ENCODE measurements around the gene SLC40A1. TPM values are rescaled to one million over a fixed set of nuclear protein-coding genes. Genes with fewer than 3 reads are reported as not detected.

Gene SLC40A1
- total RNA-seq, 2 donors from 2014 or later: 86.7 to 169 TPM

DNA sequence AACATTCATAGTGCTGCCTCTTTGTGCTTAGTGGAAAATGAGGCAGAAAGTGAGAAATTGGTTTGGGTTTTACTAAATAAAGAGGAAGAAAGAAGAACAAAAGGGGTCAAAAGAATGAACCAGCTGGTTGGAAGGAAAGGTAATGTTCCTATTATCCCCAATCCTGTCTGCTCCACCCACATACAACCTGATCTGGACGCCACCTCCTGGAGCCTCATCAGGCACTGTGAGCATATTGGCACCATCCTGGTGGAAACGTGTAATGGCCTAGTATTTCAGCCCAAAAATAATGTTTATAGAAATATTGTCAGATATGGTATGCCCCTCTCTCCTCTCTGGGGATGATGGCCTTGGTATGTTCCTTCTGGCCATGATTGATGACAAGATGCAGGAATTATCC lies 45.0 kb upstream of the SLC40A1 start:
- WGBS: 90% methylated on average over 2 of the region's 2 CpGs
- Histone ChIP-seq H3K27ac (no peak overlapping the region), H3K36me3 (no peaks in the 10 kb centered on the region), H3K9me3 (no peaks in the 10 kb centered on the region), H3K4me3 (no peak overlapping the region), H3K27me3 (replicated peaks; ENCODE audit: insufficient read depth) (no peaks in the 10 kb centered on the region), H3K4me1 (replicated peaks) (no peaks in the 10 kb centered on the region)
- intact Hi-C loops (cut with DNase I): no loop called here
- no peak for DNase-seq (ENCODE audit: low spot score)
- TF ChIP-seq POLR2AphosphoS5 (IDR thresholded peaks at IDR 0.05): no peak
- TF ChIP-seq POLR2A (IDR thresholded peaks at IDR 0.05): no peak
- TF ChIP-seq, protein P1, sequence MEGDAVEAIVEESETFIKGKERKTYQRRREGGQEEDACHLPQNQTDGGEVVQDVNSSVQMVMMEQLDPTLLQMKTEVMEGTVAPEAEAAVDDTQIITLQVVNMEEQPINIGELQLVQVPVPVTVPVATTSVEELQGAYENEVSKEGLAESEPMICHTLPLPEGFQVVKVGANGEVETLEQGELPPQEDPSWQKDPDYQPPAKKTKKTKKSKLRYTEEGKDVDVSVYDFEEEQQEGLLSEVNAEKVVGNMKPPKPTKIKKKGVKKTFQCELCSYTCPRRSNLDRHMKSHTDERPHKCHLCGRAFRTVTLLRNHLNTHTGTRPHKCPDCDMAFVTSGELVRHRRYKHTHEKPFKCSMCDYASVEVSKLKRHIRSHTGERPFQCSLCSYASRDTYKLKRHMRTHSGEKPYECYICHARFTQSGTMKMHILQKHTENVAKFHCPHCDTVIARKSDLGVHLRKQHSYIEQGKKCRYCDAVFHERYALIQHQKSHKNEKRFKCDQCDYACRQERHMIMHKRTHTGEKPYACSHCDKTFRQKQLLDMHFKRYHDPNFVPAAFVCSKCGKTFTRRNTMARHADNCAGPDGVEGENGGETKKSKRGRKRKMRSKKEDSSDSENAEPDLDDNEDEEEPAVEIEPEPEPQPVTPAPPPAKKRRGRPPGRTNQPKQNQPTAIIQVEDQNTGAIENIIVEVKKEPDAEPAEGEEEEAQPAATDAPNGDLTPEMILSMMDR (IDR thresholded peaks at IDR 0.05): no peak

DNA sequence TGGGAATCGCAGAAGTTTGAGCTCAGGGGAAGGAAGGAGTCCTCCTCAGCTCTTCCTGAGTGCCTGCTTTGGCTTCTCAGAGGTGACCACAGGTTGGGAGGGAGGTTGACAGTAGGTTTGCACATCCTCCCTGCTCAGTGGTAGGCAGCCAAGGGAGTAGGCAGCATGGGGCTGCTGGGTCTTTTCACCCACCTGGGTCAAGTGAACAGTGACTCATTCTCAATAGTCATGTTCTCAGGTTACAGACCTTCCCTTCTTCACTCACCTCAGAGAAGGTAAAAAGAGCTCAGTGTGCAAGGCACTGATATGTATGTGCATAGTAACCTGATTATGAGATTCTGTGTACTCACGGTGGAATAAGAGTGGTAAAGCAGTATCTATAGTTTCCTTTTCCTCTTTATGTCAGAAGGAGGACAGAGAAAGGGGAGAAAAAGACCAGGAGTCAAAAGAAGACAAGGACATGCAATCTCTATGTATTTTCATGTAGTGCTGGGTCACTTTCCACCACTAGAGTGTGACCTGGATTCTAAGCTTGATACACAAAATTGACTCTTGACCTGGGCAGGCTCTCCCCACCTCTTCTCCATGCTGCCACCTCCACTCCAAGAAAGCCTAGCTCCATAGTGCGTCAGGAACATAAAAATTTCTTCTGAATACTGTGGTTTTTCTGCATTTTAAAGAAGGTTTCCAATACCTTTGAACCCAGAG lies 44.2 kb upstream of the SLC40A1 start:
- Histone ChIP-seq H3K27ac (no peak overlapping the region), H3K4me1 (replicated peaks) (no peaks in the 10 kb centered on the region), H3K36me3 (no peaks in the 10 kb centered on the region), H3K4me3 (no peak overlapping the region), H3K9me3 (no peaks in the 10 kb centered on the region), H3K27me3 (replicated peaks; ENCODE audit: insufficient read depth) (no peaks in the 10 kb centered on the region)
- 73% methylated on average over 3 of the region's 3 CpGs for WGBS
- DNase-seq (ENCODE audit: low spot score): no peak
- intact Hi-C loops (cut with DNase I): no loop called here
- TF ChIP-seq POLR2A (IDR thresholded peaks at IDR 0.05) (no peak), POLR2AphosphoS5 (IDR thresholded peaks at IDR 0.05) (no peak)
- TF ChIP-seq, protein P1 (IDR thresholded peaks at IDR 0.05): no peak

DNA sequence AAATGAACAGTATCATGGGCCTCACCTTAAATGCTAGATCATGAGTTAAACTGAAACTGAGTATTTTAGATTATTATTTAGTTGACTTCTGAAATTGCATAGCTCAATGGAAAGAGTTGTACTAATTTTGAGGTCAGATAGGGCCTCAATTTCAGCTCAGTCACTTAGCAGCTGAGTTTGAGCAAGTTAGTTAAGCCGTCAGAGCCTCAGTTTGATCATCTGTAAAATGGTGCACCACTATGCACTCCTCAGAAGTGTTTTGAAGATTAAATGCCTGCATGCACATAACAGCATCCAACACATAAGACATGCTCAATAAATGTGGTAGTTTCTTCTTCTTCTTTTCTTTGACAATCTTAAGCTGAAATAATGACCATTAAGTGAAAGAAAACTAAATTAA lies 42.5 kb upstream of the SLC40A1 start:
- Histone ChIP-seq H3K4me1 (replicated peaks) (no peaks in the 10 kb centered on the region), H3K27ac (no peak overlapping the region), H3K36me3 (no peaks in the 10 kb centered on the region), H3K4me3 (no peak overlapping the region), H3K27me3 (replicated peaks; ENCODE audit: insufficient read depth) (no peaks in the 10 kb centered on the region), H3K9me3 (no peaks in the 10 kb centered on the region)
- DNase-seq (ENCODE audit: low spot score): no peak
- intact Hi-C loops (cut with DNase I): no loop called here
- TF ChIP-seq POLR2A (IDR thresholded peaks at IDR 0.05) (no peak), POLR2AphosphoS5 (IDR thresholded peaks at IDR 0.05) (no peak)
- TF ChIP-seq, protein P1 (IDR thresholded peaks at IDR 0.05): no peak
- WGBS: 97% methylated on average over 1 of the region's 1 CpG

DNA sequence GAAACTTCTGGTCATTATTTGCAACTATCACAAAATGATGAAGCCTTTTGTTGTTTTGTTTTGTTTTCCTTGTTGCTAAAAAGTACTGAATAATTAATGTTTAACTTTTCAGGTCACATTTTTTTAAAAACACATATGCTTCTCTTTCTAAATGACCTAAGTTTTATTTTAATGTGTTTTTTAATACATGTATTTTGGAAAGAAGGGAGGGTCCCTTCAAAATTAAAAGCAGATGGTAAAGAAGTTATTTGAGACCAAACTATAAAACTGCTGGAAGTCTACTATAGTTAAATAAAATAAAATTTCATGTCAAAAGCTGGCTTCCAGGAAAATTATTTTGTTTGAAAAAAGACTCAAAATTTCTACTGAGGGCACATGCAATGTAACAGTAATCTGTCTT lies 41.2 kb upstream of the SLC40A1 start:
- no peaks in the 10 kb centered on the region for H3K27me3 ChIP-seq (replicated peaks; ENCODE audit: insufficient read depth)
- H3K9me3 ChIP-seq: no peaks in the 10 kb centered on the region
- TF ChIP-seq POLR2AphosphoS5 (IDR thresholded peaks at IDR 0.05): no peak
- TF ChIP-seq, protein P1 (IDR thresholded peaks at IDR 0.05): no peak
- no peak for DNase-seq (ENCODE audit: low spot score)
- intact Hi-C loops (cut with DNase I): no loop called here
- H3K36me3 ChIP-seq: no peaks in the 10 kb centered on the region
- no peak overlapping the region for H3K27ac ChIP-seq
- no peaks in the 10 kb centered on the region for H3K4me1 ChIP-seq (replicated peaks)
- no peak overlapping the region for H3K4me3 ChIP-seq

DNA sequence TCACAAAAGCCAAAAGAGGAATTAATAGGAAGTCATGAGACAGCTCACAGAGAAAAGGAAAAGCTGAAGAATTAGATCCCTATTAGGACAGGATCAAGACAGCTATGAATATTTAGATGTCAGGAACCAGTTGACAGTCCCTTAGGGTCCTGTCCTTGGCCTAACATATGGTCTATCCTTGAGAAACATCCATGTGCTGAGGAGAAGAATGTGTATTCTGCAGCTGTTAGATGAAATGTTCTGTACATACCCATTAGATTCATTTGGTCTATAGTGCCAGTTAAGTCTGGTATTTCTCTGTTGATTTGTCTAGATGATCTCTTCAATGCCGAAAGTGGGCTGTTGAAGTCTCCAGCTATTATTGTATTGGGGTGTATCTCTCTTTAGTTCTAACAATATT lies 37.6 kb upstream of the SLC40A1 start:
- no peak for TF ChIP-seq POLR2AphosphoS5 (IDR thresholded peaks at IDR 0.05)
- TF ChIP-seq POLR2A (IDR thresholded peaks at IDR 0.05): no peak
- TF ChIP-seq, protein P1 (IDR thresholded peaks at IDR 0.05): no peak

More for the DNA sequence above, 37.6 kb upstream of the SLC40A1 start:
- no peaks in the 10 kb centered on the region for H3K27me3 ChIP-seq (replicated peaks; ENCODE audit: insufficient read depth)
- H3K36me3 ChIP-seq: no peaks in the 10 kb centered on the region
- H3K4me3 ChIP-seq: no peak overlapping the region
- H3K9me3 ChIP-seq: no peaks in the 10 kb centered on the region
- DNase-seq (ENCODE audit: low spot score): no peak
- intact Hi-C loops (cut with DNase I): no loop called here
- H3K4me1 ChIP-seq (replicated peaks): no peaks in the 10 kb centered on the region
- 0% methylated on average over 1 of the region's 1 CpG for WGBS
- no peak overlapping the region for H3K27ac ChIP-seq
